HL-60 (cell line): ENCODE data around the gene IFIT5.

Source experiments
- CTCF ChIP-seq: IDR thresholded peaks from one replicate; pipeline ENCODE4 v1.5.1; 2011; ENCODE audit warnings: low read length, control low read depth, inconsistent platforms; ENCODE audit not compliant: insufficient read depth
- GABPA ChIP-seq: IDR thresholded peaks from 2 replicates; pipeline ENCODE4 v1.6.1; 2012; ENCODE audit warnings: low read depth
- POLR2AphosphoS5 ChIP-seq: IDR thresholded peaks from 2 replicates; pipeline ENCODE4 v1.6.1; 2012; ENCODE audit warnings: low read depth
- TF ChIP-seq, protein P1 (sequence below): IDR thresholded peaks from 2 replicates; pipeline ENCODE4 v1.6.1; 2012; ENCODE audit warnings: low read depth; ENCODE audit not compliant: insufficient replicate concordance

DNA sequence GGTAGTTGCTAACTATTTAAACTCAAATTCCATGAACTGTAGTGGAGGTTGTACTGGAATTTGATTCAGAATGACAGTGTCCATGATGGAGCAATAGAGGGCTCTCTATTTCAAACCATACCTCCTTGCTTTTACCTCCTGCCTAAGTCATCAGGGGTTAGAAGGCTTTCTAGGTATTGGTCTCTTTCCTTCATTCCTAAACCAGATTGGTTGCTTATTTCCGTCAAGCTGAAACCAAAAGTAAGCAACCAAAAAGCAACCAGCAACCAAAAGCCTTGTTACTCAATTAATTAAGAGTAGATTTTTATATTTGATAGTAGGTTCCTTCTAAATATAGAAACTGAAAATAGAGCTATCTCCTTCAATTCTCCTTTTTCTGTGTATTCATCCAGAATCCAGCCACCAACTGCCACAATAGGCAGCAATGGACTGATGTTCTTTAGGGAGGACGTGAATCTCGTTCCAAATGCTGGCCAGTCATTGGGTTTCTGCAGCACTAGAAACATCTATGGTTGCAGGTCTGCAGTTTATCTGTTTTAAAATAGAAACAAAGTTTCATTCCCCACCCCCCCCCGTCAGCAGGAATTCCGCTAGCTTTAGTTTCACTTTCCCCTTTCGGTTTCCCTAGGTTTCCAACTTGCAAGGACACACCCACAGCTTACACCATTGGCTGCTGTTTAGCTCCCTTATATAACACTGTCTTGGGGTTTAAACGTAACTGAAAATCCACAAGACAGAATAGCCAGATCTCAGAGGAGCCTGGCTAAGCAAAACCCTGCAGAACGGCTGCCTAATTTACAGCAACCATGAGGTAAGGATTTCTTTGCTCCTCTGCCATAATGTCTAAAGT lies 22.2 kb upstream of the IFIT5 start, which contains the start of gene IFIT1:
- TF ChIP-seq CTCF = no peak
- no peak for TF ChIP-seq POLR2AphosphoS5
- TF ChIP-seq, protein P1, sequence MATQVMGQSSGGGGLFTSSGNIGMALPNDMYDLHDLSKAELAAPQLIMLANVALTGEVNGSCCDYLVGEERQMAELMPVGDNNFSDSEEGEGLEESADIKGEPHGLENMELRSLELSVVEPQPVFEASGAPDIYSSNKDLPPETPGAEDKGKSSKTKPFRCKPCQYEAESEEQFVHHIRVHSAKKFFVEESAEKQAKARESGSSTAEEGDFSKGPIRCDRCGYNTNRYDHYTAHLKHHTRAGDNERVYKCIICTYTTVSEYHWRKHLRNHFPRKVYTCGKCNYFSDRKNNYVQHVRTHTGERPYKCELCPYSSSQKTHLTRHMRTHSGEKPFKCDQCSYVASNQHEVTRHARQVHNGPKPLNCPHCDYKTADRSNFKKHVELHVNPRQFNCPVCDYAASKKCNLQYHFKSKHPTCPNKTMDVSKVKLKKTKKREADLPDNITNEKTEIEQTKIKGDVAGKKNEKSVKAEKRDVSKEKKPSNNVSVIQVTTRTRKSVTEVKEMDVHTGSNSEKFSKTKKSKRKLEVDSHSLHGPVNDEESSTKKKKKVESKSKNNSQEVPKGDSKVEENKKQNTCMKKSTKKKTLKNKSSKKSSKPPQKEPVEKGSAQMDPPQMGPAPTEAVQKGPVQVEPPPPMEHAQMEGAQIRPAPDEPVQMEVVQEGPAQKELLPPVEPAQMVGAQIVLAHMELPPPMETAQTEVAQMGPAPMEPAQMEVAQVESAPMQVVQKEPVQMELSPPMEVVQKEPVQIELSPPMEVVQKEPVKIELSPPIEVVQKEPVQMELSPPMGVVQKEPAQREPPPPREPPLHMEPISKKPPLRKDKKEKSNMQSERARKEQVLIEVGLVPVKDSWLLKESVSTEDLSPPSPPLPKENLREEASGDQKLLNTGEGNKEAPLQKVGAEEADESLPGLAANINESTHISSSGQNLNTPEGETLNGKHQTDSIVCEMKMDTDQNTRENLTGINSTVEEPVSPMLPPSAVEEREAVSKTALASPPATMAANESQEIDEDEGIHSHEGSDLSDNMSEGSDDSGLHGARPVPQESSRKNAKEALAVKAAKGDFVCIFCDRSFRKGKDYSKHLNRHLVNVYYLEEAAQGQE = no peak
- TF ChIP-seq GABPA = no peak
